ENCODE results near the gene PDE3A. TPM values are rescaled to one million over a fixed set of nuclear protein-coding genes. Genes with fewer than 3 reads are reported as not detected.

Gene PDE3A
- total RNA-seq, 1 donor from 2014 or later = 161 TPM

GRCh38 chr12:20585913-20586312 lies 217.6 kb downstream of the PDE3A start:
- Histone ChIP-seq H3K27ac (replicated peaks) (peak overlapping the region; percentile 20), H3K4me1 (peaks cover 88% of the 10 kb centered on the region), H3K36me3 (no peaks in the 10 kb centered on the region), H3K9me3 (replicated peaks) (no peaks in the 10 kb centered on the region), H3K4me3 (no peak overlapping the region), H3K27me3 (ENCODE audit: low read depth) (no peaks in the 10 kb centered on the region)
- no peak for DNase-seq
- intact Hi-C loops (cut with micrococcal nuclease) = no loop called here
- TF ChIP-seq, protein P1, sequence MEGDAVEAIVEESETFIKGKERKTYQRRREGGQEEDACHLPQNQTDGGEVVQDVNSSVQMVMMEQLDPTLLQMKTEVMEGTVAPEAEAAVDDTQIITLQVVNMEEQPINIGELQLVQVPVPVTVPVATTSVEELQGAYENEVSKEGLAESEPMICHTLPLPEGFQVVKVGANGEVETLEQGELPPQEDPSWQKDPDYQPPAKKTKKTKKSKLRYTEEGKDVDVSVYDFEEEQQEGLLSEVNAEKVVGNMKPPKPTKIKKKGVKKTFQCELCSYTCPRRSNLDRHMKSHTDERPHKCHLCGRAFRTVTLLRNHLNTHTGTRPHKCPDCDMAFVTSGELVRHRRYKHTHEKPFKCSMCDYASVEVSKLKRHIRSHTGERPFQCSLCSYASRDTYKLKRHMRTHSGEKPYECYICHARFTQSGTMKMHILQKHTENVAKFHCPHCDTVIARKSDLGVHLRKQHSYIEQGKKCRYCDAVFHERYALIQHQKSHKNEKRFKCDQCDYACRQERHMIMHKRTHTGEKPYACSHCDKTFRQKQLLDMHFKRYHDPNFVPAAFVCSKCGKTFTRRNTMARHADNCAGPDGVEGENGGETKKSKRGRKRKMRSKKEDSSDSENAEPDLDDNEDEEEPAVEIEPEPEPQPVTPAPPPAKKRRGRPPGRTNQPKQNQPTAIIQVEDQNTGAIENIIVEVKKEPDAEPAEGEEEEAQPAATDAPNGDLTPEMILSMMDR (IDR thresholded peaks at IDR 0.05; ENCODE audit: borderline replicate concordance) = no peak

DNA sequence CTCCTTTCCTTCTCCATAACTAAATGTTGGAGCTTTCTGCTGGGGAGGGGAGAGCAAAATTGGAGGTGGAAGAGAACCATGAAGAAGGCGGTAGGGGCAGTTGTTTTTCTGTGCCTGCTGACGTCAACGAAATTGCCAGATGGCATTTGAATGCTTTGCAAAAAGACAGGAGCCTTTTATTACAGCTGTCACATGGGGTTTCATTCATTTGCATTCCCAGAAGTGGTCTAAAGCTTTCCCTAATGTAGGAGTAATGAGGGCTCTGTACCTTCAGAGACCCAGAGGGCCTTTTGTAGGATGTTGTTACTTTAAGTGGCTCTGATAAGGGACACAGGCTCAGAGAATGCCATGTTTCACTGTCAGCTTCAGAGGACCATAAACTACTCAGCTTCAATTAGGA lies 219.7 kb downstream of the PDE3A start:
- H3K27me3 ChIP-seq (ENCODE audit: low read depth) = no peaks in the 10 kb centered on the region
- H3K4me3 ChIP-seq = no peak overlapping the region
- TF ChIP-seq, protein P1 (IDR thresholded peaks at IDR 0.05; ENCODE audit: borderline replicate concordance) = no peak
- peak overlapping the region; percentile 20 for H3K27ac ChIP-seq (replicated peaks)
- DNase-seq = no peak
- intact Hi-C loops (cut with micrococcal nuclease) = no loop called here
- no peaks in the 10 kb centered on the region for H3K36me3 ChIP-seq
- peaks cover 96% of the 10 kb centered on the region for H3K4me1 ChIP-seq
- no peaks in the 10 kb centered on the region for H3K9me3 ChIP-seq (replicated peaks)

- TF ChIP-seq, protein P1 (IDR thresholded peaks at IDR 0.05; ENCODE audit: borderline replicate concordance) = no peak
- no peaks in the 10 kb centered on the region for H3K27me3 ChIP-seq (ENCODE audit: low read depth)
- intact Hi-C loops (cut with micrococcal nuclease) = no loop called here
- no peaks in the 10 kb centered on the region for H3K36me3 ChIP-seq
- peaks cover 80% of the 10 kb centered on the region for H3K4me1 ChIP-seq
- DNase-seq = no peak
- no peaks in the 10 kb centered on the region for H3K9me3 ChIP-seq (replicated peaks)
- no peak overlapping the region for H3K4me3 ChIP-seq
- peak overlapping the region; percentile 35 for H3K27ac ChIP-seq (replicated peaks)
Observed at GRCh38 chr12:20590570-20590969, 222.2 kb downstream of the PDE3A start.

DNA sequence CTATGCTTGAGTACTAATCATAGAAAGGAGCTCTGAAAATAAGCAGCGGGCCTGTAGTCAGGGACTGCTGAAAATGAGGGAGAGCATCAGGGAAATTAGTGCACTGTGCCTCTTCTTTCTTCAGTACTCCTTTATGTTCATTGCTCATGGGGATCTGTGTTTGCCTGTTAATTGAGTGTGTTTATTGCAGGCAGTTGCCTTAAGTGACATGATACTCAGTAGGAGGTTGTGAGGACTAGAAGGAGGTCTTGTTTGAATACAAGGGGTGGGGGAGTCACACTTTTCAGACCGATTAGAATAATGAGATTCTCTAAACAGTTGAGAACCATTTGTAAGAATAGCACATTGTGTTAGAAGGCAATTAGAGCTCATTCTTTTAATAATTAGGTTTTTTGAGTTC lies 224.2 kb downstream of the PDE3A start:
- H3K4me3 ChIP-seq = no peak overlapping the region
- H3K27me3 ChIP-seq (ENCODE audit: low read depth) = no peaks in the 10 kb centered on the region
- peaks cover 62% of the 10 kb centered on the region for H3K4me1 ChIP-seq
- TF ChIP-seq, protein P1 (IDR thresholded peaks at IDR 0.05; ENCODE audit: borderline replicate concordance) = no peak
- no peaks in the 10 kb centered on the region for H3K9me3 ChIP-seq (replicated peaks)
- no peak overlapping the region for H3K27ac ChIP-seq (replicated peaks)
- DNase-seq = no peak
- no peaks in the 10 kb centered on the region for H3K36me3 ChIP-seq
- intact Hi-C loops (cut with micrococcal nuclease) = no loop called here

DNA sequence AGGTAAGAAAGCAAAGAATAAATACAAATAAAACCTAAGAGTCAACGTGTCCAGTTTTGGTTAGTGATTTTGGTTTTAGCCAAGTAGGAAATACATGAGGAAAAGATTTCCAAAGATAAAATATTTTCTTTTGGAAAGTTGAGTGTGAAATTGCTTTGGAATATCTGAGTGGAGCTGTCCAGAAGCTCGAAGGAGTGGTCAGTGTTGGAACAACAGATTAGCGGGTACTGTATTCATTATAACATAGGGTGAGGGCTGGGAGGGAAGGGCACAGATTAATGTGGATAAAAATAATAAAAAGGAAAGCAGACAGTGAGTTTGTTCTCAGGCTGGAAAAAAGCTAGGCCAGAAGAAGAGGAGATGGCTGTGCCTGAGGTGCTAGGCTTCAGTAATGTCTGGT lies 225.3 kb downstream of the PDE3A start:
- intact Hi-C loops (cut with micrococcal nuclease) = no loop called here
- no peak overlapping the region for H3K4me3 ChIP-seq
- H3K27ac ChIP-seq (replicated peaks) = no peak overlapping the region
- peaks cover 56% of the 10 kb centered on the region for H3K4me1 ChIP-seq
- no peaks in the 10 kb centered on the region for H3K27me3 ChIP-seq (ENCODE audit: low read depth)
- no peaks in the 10 kb centered on the region for H3K36me3 ChIP-seq
- H3K9me3 ChIP-seq (replicated peaks) = no peaks in the 10 kb centered on the region
- no peak for DNase-seq
- TF ChIP-seq, protein P1 (IDR thresholded peaks at IDR 0.05; ENCODE audit: borderline replicate concordance) = no peak

GRCh38 chr12:20596061-20596460 lies 227.7 kb downstream of the PDE3A start:
- Histone ChIP-seq H3K36me3 (no peaks in the 10 kb centered on the region), H3K27me3 (ENCODE audit: low read depth) (no peaks in the 10 kb centered on the region), H3K4me1 (peaks cover 55% of the 10 kb centered on the region), H3K9me3 (replicated peaks) (no peaks in the 10 kb centered on the region), H3K27ac (replicated peaks) (no peak overlapping the region), H3K4me3 (no peak overlapping the region)
- no peak for DNase-seq
- intact Hi-C loops (cut with micrococcal nuclease) = no loop called here
- TF ChIP-seq, protein P1 (IDR thresholded peaks at IDR 0.05; ENCODE audit: borderline replicate concordance) = no peak
